Epithelial cell of prostate (primary cell): ENCODE results near the gene DNAH1.

Experiments
- DNase-seq: peaks from one replicate; pipeline ENCODE4 v3.0.0-alpha.2; 2011; ENCODE audit warnings: low read depth, low spot score
- H3K27ac ChIP-seq: fragments of 450-650 bp; 2 replicates; pipeline ENCODE4 v1.5.1; 2017; ENCODE audit warnings: mild to moderate bottlenecking

DNAH1 gene

GRCh38 chr3:52352566-52352965, 36.4 kb downstream of the DNAH1 start:
- DNase-seq: no peak
- no peak overlapping the region for H3K27ac ChIP-seq

GRCh38 chr3:52353291-52353855, 37.3 kb downstream of the DNAH1 start:
- H3K27ac ChIP-seq: no peak overlapping the region
- DNase-seq: no peak

- no peak overlapping the region for H3K27ac ChIP-seq
- DNase-seq: no peak
Measured at GRCh38 chr3:52354676-52355075, 38.6 kb downstream of the DNAH1 start.

GRCh38 chr3:52355526-52355925, 39.4 kb downstream of the DNAH1 start:
- no peak overlapping the region for H3K27ac ChIP-seq
- no peak for DNase-seq

- no peak overlapping the region for H3K27ac ChIP-seq
- no peak for DNase-seq
Measured at GRCh38 chr3:52356126-52356525, 40.0 kb downstream of the DNAH1 start.

GRCh38 chr3:52357151-52358080, 41.3 kb downstream of the DNAH1 start:
- DNase-seq: no peak

GRCh38 chr3:52358362-52358940, 42.3 kb downstream of the DNAH1 start:
- H3K27ac ChIP-seq: no peak overlapping the region
- no peak for DNase-seq

More at GRCh38 chr3:52357151-52358080, 41.3 kb downstream of the DNAH1 start:
- no peak overlapping the region for H3K27ac ChIP-seq

- H3K27ac ChIP-seq: no peak overlapping the region
- DNase-seq: no peak
Measured at GRCh38 chr3:52359116-52359855, 43.2 kb downstream of the DNAH1 start.

GRCh38 chr3:52361011-52361410, 44.9 kb downstream of the DNAH1 start:
- H3K27ac ChIP-seq: no peak overlapping the region
- no peak for DNase-seq

GRCh38 chr3:52361454-52361853, 45.3 kb downstream of the DNAH1 start:
- no peak overlapping the region for H3K27ac ChIP-seq
- no peak for DNase-seq

- no peak overlapping the region for H3K27ac ChIP-seq
- no peak for DNase-seq
Measured at GRCh38 chr3:52361898-52362297, 45.8 kb downstream of the DNAH1 start.

GRCh38 chr3:52364322-52365035, 48.4 kb downstream of the DNAH1 start:
- no peak for DNase-seq
- no peak overlapping the region for H3K27ac ChIP-seq

GRCh38 chr3:52366527-52366926, 50.4 kb downstream of the DNAH1 start:
- no peak overlapping the region for H3K27ac ChIP-seq
- no peak for DNase-seq

- no peak for DNase-seq
- no peak overlapping the region for H3K27ac ChIP-seq
Measured at GRCh38 chr3:52367891-52368880, 52.1 kb downstream of the DNAH1 start.

GRCh38 chr3:52370531-52370930, 54.4 kb downstream of the DNAH1 start:
- H3K27ac ChIP-seq: no peak overlapping the region

GRCh38 chr3:52372822-52373504, 56.8 kb downstream of the DNAH1 start:
- no peak overlapping the region for H3K27ac ChIP-seq
- DNase-seq: no peak

More at GRCh38 chr3:52370531-52370930, 54.4 kb downstream of the DNAH1 start:
- no peak for DNase-seq

- no peak for DNase-seq
- H3K27ac ChIP-seq: no peak overlapping the region
Measured at GRCh38 chr3:52373676-52374075, 57.6 kb downstream of the DNAH1 start.

GRCh38 chr3:52374173-52374572, 58.1 kb downstream of the DNAH1 start:
- no peak overlapping the region for H3K27ac ChIP-seq
- no peak for DNase-seq
